Myometrial cell (primary cell): ENCODE results near the gene DTNB. TPM values are rescaled to one million over a fixed set of nuclear protein-coding genes. Genes with fewer than 3 reads are reported as not detected.

Experiments used
- total RNA-seq: library from RNA; depleted of rRNA; stranded (reverse); fragments of >200 nt; gene quantifications from 2 replicates; pipeline ENCODE4 v1.2.3, GENCODE V29; 2015

DTNB gene
- 2.5 and 3.2 TPM in 2 replicates for total RNA-seq

GRCh38 chr2:25673300-25674076 is at the start of gene DTNB:
Gene DTNB (minus strand): TSS chr2:25673577. CDS start chr2:25652660, 20,917 bp downstream.

GRCh38 chr2:25341753-25342371 is 331.5 kb downstream of the DTNB start, which contains the start of gene DNMT3A:
Gene DNMT3A (minus strand): TSS chr2:25341925. CDS start chr2:25313984, 27,941 bp downstream.

Other genes starting within 250 kb of the DTNB start
- gene ASXL2, start 204.9 kb upstream of the DTNB start, total RNA-seq, result 6.6 and 10.1 TPM in 2 replicates